HG03139 (cell line): ENCODE data around the gene USP28.
"Not testable (repeated sequence)": the region's sequence is repeated elsewhere in the genome, so short reads cannot be mapped to it uniquely, and the experiment has no call there.

Experiments used
- ATAC-seq: cut with Tn5 transposase; IDR thresholded peaks from one replicate; pipeline ENCODE4 v1.9.1; 2021; ENCODE audit not compliant: unreplicated experiment

Gene USP28

GRCh38 chr11:113879446-113879845 is 4.1 kb upstream of the USP28 start:
- ATAC-seq = not testable (repeated sequence)

DNA sequence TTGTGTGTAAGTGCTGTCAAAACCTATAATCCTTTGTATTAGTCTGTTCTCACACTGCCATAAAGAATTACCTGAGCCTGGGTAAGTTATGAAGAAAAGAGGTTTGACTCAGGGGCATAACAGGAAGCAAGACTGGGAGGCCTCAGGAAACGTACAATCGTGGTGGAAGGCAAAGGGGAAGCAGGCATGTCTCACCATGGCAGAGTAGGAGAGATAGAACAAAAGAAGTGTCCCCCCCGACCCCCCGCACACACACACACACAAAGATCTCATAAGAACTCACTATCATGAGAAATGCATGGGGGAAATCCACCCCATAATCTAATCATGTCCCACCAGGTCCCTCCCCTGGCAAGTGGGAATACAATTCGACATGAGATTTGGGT is 2.3 kb upstream of the USP28 start:
- ATAC-seq = no peak

DNA sequence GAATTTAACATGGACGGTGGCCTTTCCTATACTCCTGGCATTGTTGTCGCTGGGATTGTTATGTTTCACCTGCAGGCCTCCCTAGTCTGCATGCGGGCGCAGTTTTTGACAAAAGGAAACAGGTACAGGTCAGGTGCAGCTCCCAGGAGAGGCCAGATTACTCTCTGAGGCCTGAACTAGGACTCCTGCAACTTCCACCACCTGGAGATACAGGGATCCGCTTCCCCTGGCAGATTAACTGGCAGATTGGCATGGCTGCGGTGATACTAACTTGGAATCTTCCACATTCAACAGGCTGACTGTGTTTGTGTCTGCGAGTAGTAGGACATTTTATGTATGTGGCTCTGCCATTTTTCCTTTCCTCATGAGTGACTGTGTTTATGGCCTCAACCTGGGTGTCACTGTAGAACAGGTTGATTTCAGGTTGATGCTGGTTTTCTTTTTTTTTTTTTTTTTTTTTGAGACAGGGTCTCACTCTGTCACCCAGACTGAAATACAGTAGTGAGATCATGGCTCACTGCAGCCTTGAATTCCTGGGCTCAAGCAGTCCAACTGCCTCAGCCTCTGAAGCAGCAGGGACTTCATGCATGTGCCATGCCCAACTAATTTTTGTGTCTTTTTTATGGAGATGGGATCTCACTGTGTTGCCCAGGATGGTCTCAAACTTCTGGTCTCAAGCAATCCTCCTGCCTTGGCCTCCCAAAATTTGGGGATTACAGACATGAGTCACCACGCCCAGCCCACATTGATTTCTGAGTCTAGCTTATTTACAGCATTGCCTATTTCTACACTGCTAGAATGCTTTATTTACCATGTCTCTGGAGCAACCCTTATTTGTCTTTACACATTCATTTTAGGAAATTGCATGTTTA is 1.7 kb upstream of the USP28 start:
- ATAC-seq = no peak

GRCh38 chr11:113876074-113876797 is 864 bp upstream of the USP28 start:
- no peak for ATAC-seq

- peak; percentile 32 for ATAC-seq
Observed at GRCh38 chr11:113874581-113875233, 665 bp downstream of the USP28 start.

GRCh38 chr11:113874096-113874495 is 1.3 kb downstream of the USP28 start:
- no peak for ATAC-seq

GRCh38 chr11:113873236-113873626 is 2.1 kb downstream of the USP28 start:
- no peak for ATAC-seq

GRCh38 chr11:113871336-113871735 is 4.0 kb downstream of the USP28 start:
- no peak for ATAC-seq

- ATAC-seq = no peak
Observed at GRCh38 chr11:113867843-113868503, 7.4 kb downstream of the USP28 start.

GRCh38 chr11:113865873-113866272 is 9.5 kb downstream of the USP28 start:
- no peak for ATAC-seq

DNA sequence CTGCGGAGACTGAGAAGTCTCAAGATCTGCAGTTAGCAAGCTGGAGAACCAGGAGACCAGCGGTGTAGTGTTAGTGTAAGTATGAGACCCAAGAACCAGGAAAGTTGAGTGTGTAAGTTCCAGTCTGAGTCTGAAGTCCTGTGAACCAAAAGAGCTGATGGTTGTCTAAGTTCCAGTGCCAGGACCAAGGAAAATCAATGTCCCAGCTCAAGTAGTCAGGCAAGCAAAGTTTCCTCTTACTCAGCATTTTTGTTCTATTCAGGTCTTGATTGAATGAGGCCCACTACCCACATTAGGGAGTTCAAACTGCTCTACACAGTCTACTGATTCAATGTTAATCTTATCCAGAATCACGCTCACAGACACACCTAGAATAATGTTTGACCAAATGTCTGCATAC is 11.0 kb downstream of the USP28 start:
- no peak for ATAC-seq

- no peak for ATAC-seq
Observed at GRCh38 chr11:113862435-113862834, 12.9 kb downstream of the USP28 start.

GRCh38 chr11:113859665-113860064 is 15.7 kb downstream of the USP28 start:
- ATAC-seq = no peak

GRCh38 chr11:113856966-113857759 is 18.2 kb downstream of the USP28 start:
- no peak for ATAC-seq

GRCh38 chr11:113855803-113856202 is 19.6 kb downstream of the USP28 start:
- ATAC-seq = no peak

DNA sequence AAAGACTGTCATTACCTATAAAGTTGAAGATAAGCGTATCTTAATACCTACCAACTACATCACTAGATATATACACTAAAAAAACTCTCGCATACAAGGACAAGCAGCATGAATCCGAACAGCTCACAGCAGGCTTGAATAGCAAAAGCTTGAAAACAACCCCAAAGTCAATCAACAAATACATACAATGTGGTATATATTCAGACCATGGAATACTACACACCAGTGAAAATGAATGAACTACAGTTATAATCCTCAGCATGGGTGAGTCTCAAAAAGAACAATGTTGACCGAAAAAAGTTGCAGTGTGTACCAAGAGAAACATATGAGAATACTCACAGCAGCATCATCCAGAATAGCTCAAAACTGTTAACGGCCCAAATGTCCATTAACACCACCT is 25.2 kb downstream of the USP28 start:
- ATAC-seq = no peak

DNA sequence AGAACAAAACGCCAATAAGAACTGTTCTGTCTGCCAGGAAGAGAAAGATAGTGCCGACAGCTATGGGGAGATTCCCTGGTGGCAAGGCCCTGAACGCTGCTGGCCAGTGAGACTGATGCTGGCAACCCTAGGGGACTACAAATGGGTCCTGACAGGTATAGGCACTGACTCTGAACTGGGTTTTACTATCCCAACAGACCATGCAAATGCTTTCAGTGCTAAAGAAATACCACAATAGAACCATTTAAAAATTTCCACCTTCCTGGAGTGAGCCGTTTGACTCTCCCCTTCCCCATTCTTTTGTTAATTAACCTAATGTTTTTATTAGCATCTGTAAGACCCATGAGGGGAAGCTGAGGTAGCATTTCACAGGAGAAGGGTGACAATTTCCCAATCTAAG is 25.7 kb downstream of the USP28 start:
- ATAC-seq = no peak

GRCh38 chr11:113847580-113847979 is 27.8 kb downstream of the USP28 start:
- no peak for ATAC-seq

- ATAC-seq = no peak
Observed at GRCh38 chr11:113847111-113847510, 28.3 kb downstream of the USP28 start.

DNA sequence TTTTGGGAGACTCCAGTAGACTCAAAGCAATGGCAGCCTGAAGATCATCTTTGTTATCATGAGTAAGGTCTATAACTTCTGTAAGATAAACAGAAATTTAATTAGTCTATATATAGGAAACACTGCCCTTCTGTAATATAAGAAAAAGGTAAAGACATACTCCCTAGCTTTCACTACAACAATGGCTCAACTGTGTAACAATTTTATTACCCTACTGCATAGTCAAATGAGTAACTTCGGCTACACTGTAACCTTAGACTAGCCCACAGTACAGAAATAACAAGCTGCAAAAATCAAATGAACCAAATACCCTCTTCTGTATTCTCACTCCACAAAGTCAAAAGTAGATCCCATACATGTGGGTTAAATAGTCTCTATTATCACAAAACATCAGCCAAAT is 33.7 kb downstream of the USP28 start:
- no peak for ATAC-seq
